GM12875 (cell line): ENCODE measurements around the gene PRPH2.
"Not testable (repeated sequence)": the region's sequence is repeated elsewhere in the genome, so short reads cannot be mapped to it uniquely, and the experiment has no call there.

Experiments used
- H3K4me3 ChIP-seq: one replicate; pipeline ENCODE4 v1.5.1; 2011; ENCODE audit warnings: low read depth, low read length, control low read depth
- CTCF ChIP-seq: IDR thresholded peaks from 2 replicates; pipeline ENCODE4 v1.5.1; 2011; ENCODE audit warnings: low read depth, mild to moderate bottlenecking, control low read depth, inconsistent platforms, low read length, moderate library complexity, borderline replicate concordance; ENCODE audit not compliant: insufficient read depth

Gene PRPH2

GRCh38 chr6:42710316-42710715 lies 12.1 kb downstream of the PRPH2 start:
- no peak for TF ChIP-seq CTCF
- no peak overlapping the region for H3K4me3 ChIP-seq

GRCh38 chr6:42709871-42710270 lies 12.5 kb downstream of the PRPH2 start:
- no peak for TF ChIP-seq CTCF
- no peak overlapping the region for H3K4me3 ChIP-seq

GRCh38 chr6:42708096-42708495 lies 14.3 kb downstream of the PRPH2 start:
- no peak overlapping the region for H3K4me3 ChIP-seq
- TF ChIP-seq CTCF, result no peak

GRCh38 chr6:42707595-42707994 lies 14.8 kb downstream of the PRPH2 start:
- no peak overlapping the region for H3K4me3 ChIP-seq
- TF ChIP-seq CTCF, result no peak

- H3K4me3 ChIP-seq, result no peak overlapping the region
- no peak for TF ChIP-seq CTCF
These were observed 17.4 kb downstream of the PRPH2 start for GRCh38 chr6:42704937-42705374.

GRCh38 chr6:42704251-42704936 lies 18.0 kb downstream of the PRPH2 start:
- no peak overlapping the region for H3K4me3 ChIP-seq

GRCh38 chr6:42702786-42703185 lies 19.6 kb downstream of the PRPH2 start:
- H3K4me3 ChIP-seq, result not testable (repeated sequence)

More at GRCh38 chr6:42704251-42704936, 18.0 kb downstream of the PRPH2 start:
- TF ChIP-seq CTCF, result no peak
